Caco-2 (cell line): ENCODE data around the gene FMNL3. TPM values are rescaled to one million over a fixed set of nuclear protein-coding genes. Genes with fewer than 3 reads are reported as not detected.

Experiments
- BruUV-seq: library from RNA; stranded (reverse); fragments of 400-500 nt; replicated peaks from 2 replicates; lab custom pipeline; 2021; lab: Mats Ljungman, UMichigan
- CTCF ChIA-PET: fragments of 300-600 bp; sonication (Branson Sonifier 250); formaldehyde crosslinking; loops from one replicate; lab custom pipeline; 2022; ENCODE audit warnings: antibody characterized with exemption; lab: Charles Lee
- POLR2A ChIA-PET: fragments of 300-600 bp; sonication (Branson Sonifier 250); formaldehyde crosslinking; loops from one replicate; lab custom pipeline; 2022; ENCODE audit warnings: antibody characterized with exemption; lab: Charles Lee
- DNase-seq, 2 experiments: peaks; one replicate each; pipeline versions ENCODE4 v3.0.0 to v3.0.0-alpha.2; 2020 to 2022
- H3K27me3 ChIP-seq: replicated peaks from 2 replicates; pipeline ENCODE4 v1.6.0; 2011; ENCODE audit warnings: low read length; ENCODE audit not compliant: control insufficient read depth, insufficient read depth
- H3K36me3 ChIP-seq: 2 replicates; pipeline ENCODE4 v1.5.1; 2011; ENCODE audit warnings: low read length; ENCODE audit not compliant: control insufficient read depth, insufficient read depth
- H3K4me1 ChIP-seq: fragments of 250-450 bp; sonication (Bioruptor Pico); 2 replicates; pipeline ENCODE4 v1.5.1; 2020; ENCODE audit warnings: mild to moderate bottlenecking
- H3K4me3 ChIP-seq: 2 replicates; pipeline ENCODE4 v1.5.1; 2011; ENCODE audit warnings: low read depth, mild to moderate bottlenecking, control low read depth, low read length
- H3K9me3 ChIP-seq: fragments of 250-450 bp; sonication (Bioruptor Pico); 2 replicates; pipeline ENCODE4 v1.5.1; 2020; ENCODE audit warnings: mild to moderate bottlenecking, moderate library complexity
- H3K27ac Mint-ChIP-seq: one replicate; pipeline ENCODE4 v1.8.0; 2022; ENCODE audit warnings: mixed read lengths; ENCODE audit not compliant: unreplicated experiment
- H3K27me3 Mint-ChIP-seq: one replicate; pipeline ENCODE4 v1.8.0; 2022; ENCODE audit warnings: mixed read lengths; ENCODE audit not compliant: insufficient read depth, unreplicated experiment
- H3K36me3 Mint-ChIP-seq: one replicate; pipeline ENCODE4 v1.8.0; 2022; ENCODE audit warnings: mild to moderate bottlenecking, mixed read lengths; ENCODE audit not compliant: insufficient read depth, unreplicated experiment
- H3K4me1 Mint-ChIP-seq: one replicate; pipeline ENCODE4 v1.8.0; 2022; ENCODE audit warnings: low read depth, mixed read lengths; ENCODE audit not compliant: unreplicated experiment
- H3K4me3 Mint-ChIP-seq: one replicate; pipeline ENCODE4 v1.8.0; 2022; ENCODE audit warnings: mild to moderate bottlenecking, moderate library complexity, mixed read lengths; ENCODE audit not compliant: unreplicated experiment
- H3K9me3 Mint-ChIP-seq: one replicate; pipeline ENCODE4 v1.8.0; 2022; ENCODE audit warnings: mixed read lengths; ENCODE audit not compliant: unreplicated experiment
- CTCF ChIP-seq, 2 experiments: fragments of 200-600 bp in 1 of 2; IDR thresholded peaks; 1 replicate in 1 of 2; 2 replicates in 1 of 2; pipeline versions ENCODE4 v1.5.1 to v1.8.0; 2011 to 2022; ENCODE audit warnings: antibody characterized with exemption in 1 of 2, control low read depth in 1 of 2, inconsistent platforms in 1 of 2, low read depth in 1 of 2, low read length in 1 of 2, mild to moderate bottlenecking in 1 of 2, moderate library complexity in 1 of 2; ENCODE audit not compliant: insufficient read depth in 1 of 2, severe bottlenecking in 1 of 2, unreplicated experiment in 1 of 2
- intact Hi-C: fragments of 100-400 bp; cut with micrococcal nuclease; formaldehyde crosslinking; loops from one replicate; pipeline ENCODE4 v1.10.0; 2022; ENCODE audit not compliant: unreplicated experiment
- total RNA-seq: library from RNA; stranded (reverse); gene quantifications from 2 replicates; pipeline ENCODE4 v1.2.3, GENCODE V29; 2022

FMNL3 gene
- total RNA-seq, 1 experiment from 2014 or later = 10.7 TPM

GRCh38 chr12:49664591-49665239, 42.5 kb downstream of the FMNL3 start:
- Mint-ChIP-seq H3K4me1 (peaks cover 7% of the 10 kb centered on the region), H3K27me3 (no peaks in the 10 kb centered on the region), H3K36me3 (peaks cover 5% of the 10 kb centered on the region), H3K9me3 (no peaks in the 10 kb centered on the region), H3K27ac (no peak overlapping the region), H3K4me3 (no peak overlapping the region)
- intact Hi-C loops = no loop called here
- no peaks in the 10 kb centered on the region; the same call in 1 of the 2 replicates for H3K27me3 ChIP-seq
- ChIA-PET POLR2A (interaction anchor here (0.6 kb wide), 2 partner anchors 133 to 281 kb away, joined by 3 read pairs; no protein-coding TSS in a partner anchor), CTCF (interaction anchor here (0.6 to 1.1 kb wide), 3 partner anchors 21 to 97 kb away, joined by 3 read pairs; no protein-coding TSS in a partner anchor)
- no peak for DNase-seq
- no peaks in the 10 kb centered on the region for H3K9me3 ChIP-seq
- no TSS peak for BruUV-seq
- no peaks in the 10 kb centered on the region for H3K4me1 ChIP-seq
- no peaks in the 10 kb centered on the region; the same call in none of the 2 replicates for H3K36me3 ChIP-seq
- no peak for TF ChIP-seq CTCF (IDR thresholded peaks at IDR 0.05; ENCODE audit: insufficient read depth in 1 of 2, low read depth in 1 of 2, low read length in 1 of 2, severe bottlenecking in 1 of 2, unreplicated experiment in 1 of 2)
- H3K4me3 ChIP-seq = no peak overlapping the region

GRCh38 chr12:49664167-49664566, 43.0 kb downstream of the FMNL3 start:
- H3K27me3 ChIP-seq = no peaks in the 10 kb centered on the region; the same call in 1 of the 2 replicates
- Mint-ChIP-seq H3K27ac (no peak overlapping the region), H3K27me3 (no peaks in the 10 kb centered on the region), H3K4me1 (peaks cover 7% of the 10 kb centered on the region), H3K9me3 (no peaks in the 10 kb centered on the region), H3K4me3 (no peak overlapping the region), H3K36me3 (peaks cover 5% of the 10 kb centered on the region)
- DNase-seq = no peak
- BruUV-seq = no TSS peak
- no peak for TF ChIP-seq CTCF (IDR thresholded peaks at IDR 0.05; ENCODE audit: insufficient read depth in 1 of 2, low read depth in 1 of 2, low read length in 1 of 2, severe bottlenecking in 1 of 2, unreplicated experiment in 1 of 2)
- no peaks in the 10 kb centered on the region; the same call in none of the 2 replicates for H3K36me3 ChIP-seq
- CTCF ChIA-PET = interaction anchor here (1.1 kb wide), 1 partner anchor 20 kb away, joined by 3 read pairs; no protein-coding TSS in a partner anchor
- H3K4me1 ChIP-seq = no peaks in the 10 kb centered on the region
- POLR2A ChIA-PET = no interaction called here
- intact Hi-C loops = no loop called here
- H3K9me3 ChIP-seq = no peaks in the 10 kb centered on the region
- H3K4me3 ChIP-seq = no peak overlapping the region

GRCh38 chr12:49662998-49663843, 44.0 kb downstream of the FMNL3 start:
- Mint-ChIP-seq H3K4me1 (peaks cover 7% of the 10 kb centered on the region), H3K27ac (no peak overlapping the region), H3K9me3 (no peaks in the 10 kb centered on the region), H3K27me3 (no peaks in the 10 kb centered on the region), H3K36me3 (peaks cover 5% of the 10 kb centered on the region), H3K4me3 (no peak overlapping the region)
- TF ChIP-seq CTCF (IDR thresholded peaks at IDR 0.05; ENCODE audit: insufficient read depth in 1 of 2, low read depth in 1 of 2, low read length in 1 of 2, severe bottlenecking in 1 of 2, unreplicated experiment in 1 of 2) = no peak
- Histone ChIP-seq H3K9me3 (no peaks in the 10 kb centered on the region), H3K4me1 (no peaks in the 10 kb centered on the region), H3K27me3 (no peaks in the 10 kb centered on the region; the same call in 1 of the 2 replicates), H3K36me3 (no peaks in the 10 kb centered on the region; the same call in none of the 2 replicates), H3K4me3 (no peak overlapping the region)
- no peak for DNase-seq
- intact Hi-C loops = no loop called here
- ChIA-PET CTCF (interaction anchor here (0.8 to 1.2 kb wide), 2 partner anchors 47 to 78 kb away, joined by 3 read pairs; partner anchors contain the start of gene TMBIM6), POLR2A (no interaction called here)
- BruUV-seq = no TSS peak
